Measurements from ENCODE around the gene UIMC1.

Gene UIMC1

GRCh38 chr5:176948458-176948857, 58.1 kb downstream of the UIMC1 start:
- no peak for DNase-seq

GRCh38 chr5:176947847-176948246, 58.7 kb downstream of the UIMC1 start:
- no peak for DNase-seq

GRCh38 chr5:176944268-176944667, 62.3 kb downstream of the UIMC1 start:
- DNase-seq = no peak

DNA sequence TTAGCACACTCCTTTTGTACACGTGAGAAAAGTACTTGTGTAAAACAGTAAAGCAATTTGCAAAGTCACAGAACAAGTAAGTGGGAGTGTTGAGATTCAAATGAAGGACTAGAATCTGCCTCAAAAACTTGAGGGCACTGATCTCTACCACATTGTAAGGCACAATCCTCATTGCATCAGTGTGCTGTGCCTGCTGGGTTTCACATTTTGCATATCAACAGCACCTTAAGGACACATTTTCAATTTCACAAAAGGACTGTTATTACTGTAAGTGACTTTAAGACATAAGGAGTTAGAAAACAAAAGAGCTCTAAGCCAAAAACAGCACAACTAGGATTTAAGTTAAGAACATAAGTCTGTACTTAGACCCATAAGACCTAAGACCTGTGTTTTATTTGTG, 62.8 kb downstream of the UIMC1 start:
- no peak for DNase-seq

DNA sequence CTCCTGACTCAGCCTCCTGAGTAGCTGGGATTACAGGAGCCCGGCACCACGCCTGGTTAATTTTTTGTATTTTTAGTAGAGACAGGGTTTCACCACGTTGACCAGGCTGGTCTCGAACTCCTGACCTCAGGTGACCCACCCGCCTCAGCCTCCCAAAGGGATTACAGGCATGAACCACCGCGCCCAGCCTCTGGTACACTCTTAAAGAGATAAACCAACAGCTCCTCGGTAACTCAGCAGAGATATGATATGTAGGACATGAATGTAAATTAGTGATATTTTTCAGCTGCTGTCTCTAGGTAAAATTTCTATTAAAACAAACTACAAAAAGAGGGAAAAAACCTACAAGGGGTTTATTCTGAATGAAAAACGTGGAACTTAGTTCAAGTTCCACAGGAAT, 64.6 kb downstream of the UIMC1 start:
- no peak for DNase-seq

DNA sequence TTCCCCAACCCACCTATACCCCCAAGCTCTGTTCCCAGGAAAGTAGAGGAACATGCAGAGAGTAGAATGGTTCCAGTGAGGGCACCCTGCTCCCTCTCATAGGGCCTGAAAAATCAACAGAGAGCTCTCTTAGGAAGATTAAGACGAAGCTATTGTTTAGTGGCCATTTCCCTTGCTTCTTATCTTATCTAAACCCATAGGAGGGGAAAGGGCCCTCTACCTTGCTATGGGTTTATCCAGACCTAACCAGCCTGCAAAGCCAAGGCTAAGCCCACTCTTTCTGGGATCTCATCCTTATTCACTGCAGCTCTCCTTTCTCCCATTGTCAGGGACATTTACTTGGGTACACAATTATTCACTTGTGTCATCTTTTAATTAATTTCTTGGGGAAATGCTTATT, 68.1 kb downstream of the UIMC1 start:
- no peak for DNase-seq

GRCh38 chr5:176935017-176935416, 71.6 kb downstream of the UIMC1 start:
- DNase-seq = no peak

- no peak for DNase-seq
Observed at GRCh38 chr5:176934309-176934930, 72.2 kb downstream of the UIMC1 start.

- DNase-seq = no peak
Observed at GRCh38 chr5:176929654-176930053, 76.9 kb downstream of the UIMC1 start.

DNA sequence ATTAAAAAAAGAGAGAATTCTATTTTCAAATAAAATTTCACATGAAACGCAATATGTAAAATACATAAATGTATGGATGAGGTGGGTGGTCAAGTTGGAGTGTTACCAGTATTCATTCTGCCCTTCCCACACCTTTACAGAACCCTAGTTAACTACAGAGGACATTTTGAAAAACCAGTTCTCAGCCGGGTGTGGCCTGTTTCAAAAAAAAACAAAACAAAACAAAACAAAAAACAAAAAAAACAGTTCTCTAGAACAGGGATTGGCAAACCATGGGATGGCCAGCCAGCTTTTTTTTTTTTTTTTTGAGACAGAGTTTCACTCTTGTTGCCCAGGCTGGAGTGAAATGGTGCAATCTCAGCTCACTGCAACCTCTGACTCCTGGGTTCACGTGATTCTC, 79.0 kb downstream of the UIMC1 start:
- DNase-seq = no peak

- no peak for DNase-seq
Observed at GRCh38 chr5:176922817-176923216, 83.8 kb downstream of the UIMC1 start.

DNA sequence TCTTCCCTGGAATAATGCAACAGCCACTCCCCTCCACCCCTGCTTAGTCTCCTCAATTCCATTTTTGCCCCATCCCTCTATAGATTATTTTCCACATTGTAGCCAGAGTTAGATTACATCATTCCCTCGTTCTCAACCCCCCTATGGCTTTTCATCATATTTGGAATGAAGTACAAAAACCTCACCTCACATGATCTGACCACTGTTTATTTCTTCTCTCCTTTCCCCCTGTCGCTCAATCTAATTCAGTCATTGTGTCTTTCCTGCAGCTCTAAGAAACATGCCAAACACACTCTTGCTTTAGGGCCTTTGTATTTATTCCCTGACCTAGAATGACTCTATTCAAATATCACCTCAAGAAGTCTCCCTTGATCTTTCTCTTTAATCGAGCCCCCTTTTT, 84.9 kb downstream of the UIMC1 start:
- no peak for DNase-seq

GRCh38 chr5:176918613-176919012, 88.0 kb downstream of the UIMC1 start:
- DNase-seq = no peak

- DNase-seq = no peak
Observed at GRCh38 chr5:176916337-176916736, 90.2 kb downstream of the UIMC1 start.

GRCh38 chr5:176915906-176916305, 90.7 kb downstream of the UIMC1 start:
- DNase-seq = no peak

- DNase-seq = no peak
Observed at GRCh38 chr5:176912115-176912514, 94.5 kb downstream of the UIMC1 start.

DNA sequence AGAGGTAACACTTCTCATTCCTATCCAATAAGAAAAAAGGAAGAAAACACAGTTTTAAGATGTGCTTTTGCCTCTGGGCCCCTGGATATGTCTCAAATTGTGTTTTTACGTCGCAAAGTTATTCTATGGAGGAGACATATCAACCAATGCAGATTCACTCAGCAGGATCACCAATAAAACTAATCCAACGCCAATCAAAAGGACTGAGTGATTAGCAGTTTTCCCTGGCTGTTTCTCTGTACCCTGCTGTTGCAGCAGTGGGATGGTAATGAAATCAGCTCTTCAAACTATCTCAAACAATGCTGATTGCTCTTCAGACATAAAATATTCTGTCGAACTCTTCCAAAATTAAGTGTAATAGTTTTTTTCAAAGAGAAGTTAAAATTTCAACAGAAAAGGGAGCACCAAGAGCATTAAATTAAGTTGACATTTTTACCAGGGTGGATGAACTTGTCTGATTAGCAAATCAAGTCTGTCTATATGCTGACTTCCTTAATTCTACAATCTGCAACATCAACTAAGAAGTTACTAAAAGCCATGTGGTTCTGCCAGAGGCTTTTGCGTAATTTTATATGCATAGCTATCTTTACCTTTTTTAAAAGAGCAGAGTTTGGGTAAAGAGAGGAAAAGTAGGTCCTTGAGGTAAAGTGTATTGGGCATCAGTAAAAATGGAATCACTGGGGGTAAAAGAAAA, 97.8 kb downstream of the UIMC1 start:
- DNase-seq = peak; percentile 56 to 75

DNA sequence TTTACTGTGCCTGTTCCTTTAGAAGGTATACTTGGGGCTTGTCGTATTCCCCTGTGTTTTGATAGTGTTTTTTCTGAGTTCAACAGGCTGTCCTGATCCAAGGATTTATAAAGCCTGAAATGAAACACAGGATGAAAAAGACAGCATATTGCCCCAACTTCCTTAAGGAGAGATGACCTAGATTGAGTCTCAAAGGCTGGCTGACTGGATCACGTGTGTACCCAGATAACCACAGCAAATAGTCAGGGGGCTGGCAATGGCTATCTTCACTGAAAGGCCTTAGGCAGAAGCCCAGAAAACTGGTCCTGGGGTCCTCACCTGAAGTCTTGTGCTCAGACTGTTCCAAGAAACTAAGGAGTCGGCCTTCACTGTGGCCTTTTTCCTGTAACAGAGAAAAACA, 99.8 kb downstream of the UIMC1 start:
- DNase-seq = no peak

- DNase-seq = no peak
Observed at GRCh38 chr5:176906126-176906525, 100.5 kb downstream of the UIMC1 start.

DNA sequence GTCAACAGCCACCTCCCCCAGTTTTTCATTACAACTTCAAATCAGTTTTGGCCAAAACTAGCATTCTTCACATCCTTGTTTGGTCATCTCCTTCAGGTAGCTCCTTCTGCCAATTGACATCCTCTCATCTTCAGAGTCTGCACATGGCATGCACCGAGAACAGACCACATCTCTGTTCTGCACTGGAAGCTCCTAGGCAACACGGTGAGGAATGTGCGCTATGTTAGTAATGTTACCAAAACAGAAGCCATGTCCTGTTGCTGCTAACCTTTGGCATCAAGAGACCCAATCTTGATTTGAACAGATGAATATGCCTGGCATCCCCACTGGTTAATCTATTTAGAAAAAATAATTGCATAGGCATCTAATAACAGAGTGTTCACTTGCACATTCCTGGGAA, 102.3 kb downstream of the UIMC1 start:
- no peak for DNase-seq

- no peak for DNase-seq
Observed at GRCh38 chr5:176902911-176903664, 103.5 kb downstream of the UIMC1 start.

- no peak for DNase-seq
Observed at GRCh38 chr5:176902102-176902814, 104.3 kb downstream of the UIMC1 start.

DNA sequence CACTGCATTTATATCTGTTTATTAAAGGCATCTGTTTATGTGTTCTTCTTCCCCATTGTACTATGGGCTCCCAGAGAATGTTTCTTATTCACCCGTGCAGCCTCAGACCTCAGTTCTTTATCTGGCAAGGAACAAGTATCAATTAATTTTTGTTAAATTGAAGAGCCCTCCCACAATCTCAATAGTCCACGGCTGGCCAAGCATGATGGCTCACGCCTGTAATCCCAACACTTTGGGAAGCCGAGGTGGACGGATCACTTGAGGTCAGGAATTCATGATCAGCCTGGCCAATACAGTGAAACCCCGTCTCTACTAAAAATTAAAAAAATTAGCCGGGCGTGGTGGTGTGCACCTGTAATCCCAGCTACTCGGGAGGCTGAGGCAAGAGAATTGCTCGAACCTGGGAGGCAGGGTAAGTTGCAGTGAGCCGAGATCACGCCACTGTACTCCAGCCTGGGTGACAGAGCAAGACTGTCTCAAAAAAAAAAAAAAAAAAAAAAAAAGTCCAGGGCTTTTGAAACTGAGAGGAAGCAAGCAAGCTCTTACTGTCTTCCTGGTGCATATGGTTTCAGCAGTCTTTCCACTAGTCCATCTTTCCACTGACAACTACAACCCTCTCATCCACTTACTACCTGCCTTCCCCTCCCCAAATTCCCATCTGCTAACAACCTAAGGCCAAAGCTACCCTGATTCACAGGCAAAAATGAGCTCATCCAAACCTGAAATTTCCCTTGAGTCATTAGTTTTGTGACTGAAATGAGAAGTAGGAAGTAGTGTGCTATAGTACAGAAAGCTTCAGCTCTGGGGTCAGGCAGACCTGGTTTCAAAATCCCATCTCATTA, 105.1 kb downstream of the UIMC1 start:
- DNase-seq = peak; percentile 26 to 57
